Suprapubic skin (tissue), 4 donors: Measurements from ENCODE around the gene HOXA6. TPM values are rescaled to one million over a fixed set of nuclear protein-coding genes. Genes with fewer than 3 reads are reported as not detected.

ENCODE experiments used
- DNase-seq, 2 donors: peaks; one replicate each; pipeline ENCODE4 v3.0.0-alpha.2; 2019; ENCODE audit warnings: low spot score in 2 of 2
- H3K27ac ChIP-seq: fragments of 200-600 bp; sonication (generic); one replicate; pipeline ENCODE4 v1.5.1; 2019
- H3K27me3 ChIP-seq: fragments of 200-600 bp; sonication (generic); one replicate; pipeline ENCODE4 v1.5.1; 2019
- H3K36me3 ChIP-seq: fragments of 200-600 bp; sonication (generic); one replicate; pipeline ENCODE4 v1.5.1; 2019
- H3K4me1 ChIP-seq: fragments of 200-600 bp; sonication (generic); one replicate; pipeline ENCODE4 v1.5.1; 2019
- H3K4me3 ChIP-seq: fragments of 200-600 bp; sonication (generic); one replicate; pipeline ENCODE4 v1.5.1; 2019; ENCODE audit warnings: mild to moderate bottlenecking
- H3K9me3 ChIP-seq: fragments of 200-600 bp; sonication (generic); one replicate; pipeline ENCODE4 v1.5.1; 2019
- EP300 ChIP-seq: sonication (generic); formaldehyde crosslinking; IDR thresholded peaks from one replicate; pipeline ENCODE4 v1.6.1; 2017; ENCODE audit warnings: antibody characterized with exemption
- POLR2A ChIP-seq, 2 donors: fragments of 450-650 bp; IDR thresholded peaks; one replicate each; pipeline ENCODE4 v1.6.1; 2017; ENCODE audit warnings: antibody characterized with exemption in 2 of 2, mild to moderate bottlenecking in 2 of 2, moderate library complexity in 2 of 2
- POLR2AphosphoS5 ChIP-seq, 3 donors: sonication (generic); formaldehyde crosslinking; IDR thresholded peaks; one replicate each; pipeline ENCODE4 v1.6.1; 2017; ENCODE audit warnings: antibody characterized with exemption in 3 of 3
- WGBS: methylation state at CpG from one replicate; pipeline ENCODE4 v1.1.5; 2018; 5-methylcytosine and 5-hydroxymethylcytosine counted together
- total RNA-seq, 4 donors: library from RNA; depleted of rRNA; stranded (reverse); fragments of >200 nt; gene quantifications; one replicate each; pipeline ENCODE4 v1.1.0, GENCODE V29; 2016
- TF ChIP-seq, protein P1 (sequence below), 2 donors: fragments of 200-600 bp in 1 of 2; fragments of 450-650 bp in 1 of 2; sonication (generic) in 1 of 2; IDR thresholded peaks; one replicate each; pipeline ENCODE4 v1.5.1; 2016 to 2019; ENCODE audit warnings: antibody characterized with exemption in 2 of 2, mild to moderate bottlenecking in 1 of 2, moderate library complexity in 1 of 2

HOXA6 gene
- total RNA-seq, 4 donors from 2014 or later: 4.0 to 9.3 (median 6.4) TPM

DNA sequence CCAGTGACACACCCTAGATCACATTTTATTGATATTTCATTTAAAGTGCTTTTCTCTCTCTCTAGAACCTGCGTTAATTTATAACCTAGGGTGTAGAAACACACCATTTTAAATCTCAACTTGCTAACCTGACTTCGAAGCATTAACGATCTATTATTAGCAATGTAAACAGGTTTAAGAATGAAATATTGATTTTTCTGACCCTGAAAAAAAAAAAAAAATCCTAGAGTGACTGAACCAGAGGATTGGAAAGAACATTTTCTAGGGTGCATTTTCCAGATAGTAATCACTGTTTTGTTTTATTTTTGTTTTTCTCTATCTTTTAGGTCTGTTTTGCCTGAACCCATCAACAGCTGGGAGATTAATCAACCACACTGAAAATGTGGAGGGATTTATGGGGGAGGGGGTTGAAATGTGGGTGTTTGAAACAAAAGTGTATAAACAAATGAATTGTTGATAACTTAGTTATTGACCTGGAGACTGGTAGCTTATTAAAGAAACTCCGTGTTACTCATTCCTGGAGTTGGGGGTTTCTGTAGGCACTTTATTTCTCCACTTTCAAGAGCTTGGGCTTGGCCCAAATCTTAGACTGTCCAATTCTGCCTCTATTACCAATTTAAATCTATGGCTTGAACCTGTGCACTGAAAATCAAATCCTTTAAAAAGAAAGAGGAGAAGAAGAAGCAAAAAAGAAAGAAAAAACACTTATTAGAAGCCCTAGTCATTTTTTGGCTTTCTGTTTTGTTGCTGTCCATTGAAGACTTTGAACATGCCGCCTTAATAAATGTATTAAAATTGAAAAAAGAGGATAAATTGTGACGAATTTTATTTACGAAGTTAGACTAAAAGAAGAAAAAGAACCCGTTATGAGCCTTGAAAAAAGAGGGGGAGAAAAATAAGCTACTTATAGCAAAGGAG, 47.9 kb downstream of the HOXA6 start:
- no peaks in the 10 kb centered on the region for H3K36me3 ChIP-seq
- H3K4me1 ChIP-seq: peaks cover 57% of the 10 kb centered on the region
- H3K4me3 ChIP-seq: peak overlapping the region; percentile 64
- H3K27ac ChIP-seq: no peak overlapping the region
- TF ChIP-seq, protein P1, sequence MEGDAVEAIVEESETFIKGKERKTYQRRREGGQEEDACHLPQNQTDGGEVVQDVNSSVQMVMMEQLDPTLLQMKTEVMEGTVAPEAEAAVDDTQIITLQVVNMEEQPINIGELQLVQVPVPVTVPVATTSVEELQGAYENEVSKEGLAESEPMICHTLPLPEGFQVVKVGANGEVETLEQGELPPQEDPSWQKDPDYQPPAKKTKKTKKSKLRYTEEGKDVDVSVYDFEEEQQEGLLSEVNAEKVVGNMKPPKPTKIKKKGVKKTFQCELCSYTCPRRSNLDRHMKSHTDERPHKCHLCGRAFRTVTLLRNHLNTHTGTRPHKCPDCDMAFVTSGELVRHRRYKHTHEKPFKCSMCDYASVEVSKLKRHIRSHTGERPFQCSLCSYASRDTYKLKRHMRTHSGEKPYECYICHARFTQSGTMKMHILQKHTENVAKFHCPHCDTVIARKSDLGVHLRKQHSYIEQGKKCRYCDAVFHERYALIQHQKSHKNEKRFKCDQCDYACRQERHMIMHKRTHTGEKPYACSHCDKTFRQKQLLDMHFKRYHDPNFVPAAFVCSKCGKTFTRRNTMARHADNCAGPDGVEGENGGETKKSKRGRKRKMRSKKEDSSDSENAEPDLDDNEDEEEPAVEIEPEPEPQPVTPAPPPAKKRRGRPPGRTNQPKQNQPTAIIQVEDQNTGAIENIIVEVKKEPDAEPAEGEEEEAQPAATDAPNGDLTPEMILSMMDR (IDR thresholded peaks at IDR 0.05): no peak
- no peak for TF ChIP-seq POLR2A (IDR thresholded peaks at IDR 0.05)
- no peak for TF ChIP-seq POLR2AphosphoS5 (IDR thresholded peaks at IDR 0.05)
- DNase-seq: no peak
- H3K9me3 ChIP-seq: no peaks in the 10 kb centered on the region
- no peaks in the 10 kb centered on the region for H3K27me3 ChIP-seq
- 78% methylated on average over 8 of the region's 8 CpGs for WGBS

DNA sequence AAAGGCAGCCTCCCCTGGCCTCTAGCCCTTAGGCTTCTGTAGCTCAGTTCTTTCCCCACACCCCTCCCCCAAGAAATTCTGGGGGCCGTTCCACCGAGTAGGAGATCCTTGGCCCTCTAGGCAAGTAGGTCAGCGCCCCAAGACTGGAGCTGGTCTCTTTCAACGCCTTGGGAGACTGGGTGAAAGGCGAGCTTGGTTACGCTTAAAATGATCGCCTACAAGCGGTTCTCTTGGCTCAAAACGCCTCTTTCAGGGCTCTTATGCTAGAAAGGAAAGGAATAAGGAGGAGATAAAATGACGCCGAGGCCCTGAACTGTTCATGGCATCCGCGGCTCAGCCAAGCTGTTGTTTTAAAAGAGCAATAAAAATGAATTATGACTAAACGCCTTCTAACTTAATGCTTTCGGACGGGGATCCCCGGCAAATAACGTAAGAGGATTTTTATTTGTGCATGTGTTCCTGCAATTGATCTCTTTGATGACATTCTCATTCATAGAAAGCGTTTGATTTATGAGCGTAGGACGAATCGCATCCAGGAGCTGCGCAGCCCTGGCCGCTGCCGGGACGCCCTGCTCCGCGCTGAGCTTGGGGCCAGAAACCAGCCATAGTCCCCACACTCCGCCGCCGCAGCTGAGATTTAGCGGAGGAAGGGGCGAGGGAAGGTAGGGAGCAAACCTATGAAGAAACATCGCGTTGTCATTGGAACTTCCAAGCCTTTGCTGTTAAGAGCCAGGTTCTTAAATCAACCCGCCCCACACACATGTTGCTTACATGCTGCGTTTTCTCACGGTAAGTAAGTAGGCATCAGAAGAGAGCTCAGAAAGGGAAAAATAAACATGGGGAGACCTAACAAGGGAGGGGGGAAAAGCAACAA, 48.8 kb downstream of the HOXA6 start:
- H3K9me3 ChIP-seq: no peaks in the 10 kb centered on the region
- TF ChIP-seq, protein P1 (IDR thresholded peaks at IDR 0.05): no peak
- TF ChIP-seq EP300: no peak
- TF ChIP-seq POLR2A (IDR thresholded peaks at IDR 0.05): no peak
- no peak for TF ChIP-seq POLR2AphosphoS5 (IDR thresholded peaks at IDR 0.05)
- peak overlapping the region; percentile 83 for H3K27ac ChIP-seq
- peak overlapping the region; percentile 64 for H3K4me3 ChIP-seq
- 30% methylated on average over 38 of the region's 38 CpGs for WGBS
- peaks cover 59% of the 10 kb centered on the region for H3K4me1 ChIP-seq
- peak in 1 of 2 donors; percentile 68 for DNase-seq
- H3K36me3 ChIP-seq: no peaks in the 10 kb centered on the region
- H3K27me3 ChIP-seq: no peaks in the 10 kb centered on the region

DNA sequence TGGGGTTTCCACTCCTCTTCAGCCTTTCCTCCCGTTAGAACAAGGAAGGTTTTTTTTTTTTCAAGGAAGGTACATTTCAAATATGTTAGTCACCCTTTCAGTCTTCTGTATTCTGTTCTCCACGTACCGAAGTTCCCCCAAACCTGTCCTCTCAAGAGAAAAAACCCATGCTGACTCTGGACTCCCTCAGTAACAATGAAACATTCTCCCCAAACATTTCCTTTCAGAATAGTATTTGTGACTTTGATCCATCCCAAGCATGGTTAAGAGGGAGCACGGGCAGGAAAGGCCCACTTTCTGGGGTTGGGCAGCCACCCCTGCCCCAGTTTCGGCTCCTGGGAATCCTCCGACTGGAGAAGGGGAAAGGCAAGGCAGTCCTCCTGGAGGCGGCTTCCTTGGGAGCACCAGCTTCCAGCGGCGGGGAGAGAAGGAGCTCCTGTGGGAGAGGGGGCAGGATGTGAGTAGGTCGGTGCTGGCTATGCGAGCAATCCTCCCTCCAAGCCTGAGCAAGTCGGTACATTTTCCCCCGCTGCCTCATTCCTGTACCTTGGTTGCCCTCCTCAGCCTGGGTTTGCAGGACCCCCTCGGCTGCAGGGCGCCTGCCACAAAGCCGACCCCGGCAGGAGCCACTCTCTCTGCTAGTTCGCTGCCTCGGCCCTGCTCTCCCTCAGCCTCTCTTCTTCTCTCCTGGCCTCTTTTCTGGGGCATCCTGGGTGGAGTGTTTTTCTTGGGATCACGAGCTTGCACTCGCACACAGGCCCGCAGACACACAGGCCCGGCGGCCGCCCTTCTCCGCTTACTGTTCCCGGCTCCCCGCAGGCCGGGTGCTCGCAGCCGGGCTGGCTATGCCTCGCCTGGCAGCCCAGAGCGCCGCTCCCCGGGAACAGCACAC, 49.6 kb downstream of the HOXA6 start:
- Histone ChIP-seq H3K27ac (peak overlapping the region; percentile 83), H3K4me1 (peaks cover 50% of the 10 kb centered on the region), H3K9me3 (no peaks in the 10 kb centered on the region), H3K27me3 (no peaks in the 10 kb centered on the region), H3K4me3 (peak overlapping the region; percentile 64), H3K36me3 (no peaks in the 10 kb centered on the region)
- WGBS: 6% methylated on average over 31 of the region's 35 CpGs
- DNase-seq: peak in 1 of 2 donors; percentile 62
- TF ChIP-seq, protein P1 (IDR thresholded peaks at IDR 0.05): no peak

DNA sequence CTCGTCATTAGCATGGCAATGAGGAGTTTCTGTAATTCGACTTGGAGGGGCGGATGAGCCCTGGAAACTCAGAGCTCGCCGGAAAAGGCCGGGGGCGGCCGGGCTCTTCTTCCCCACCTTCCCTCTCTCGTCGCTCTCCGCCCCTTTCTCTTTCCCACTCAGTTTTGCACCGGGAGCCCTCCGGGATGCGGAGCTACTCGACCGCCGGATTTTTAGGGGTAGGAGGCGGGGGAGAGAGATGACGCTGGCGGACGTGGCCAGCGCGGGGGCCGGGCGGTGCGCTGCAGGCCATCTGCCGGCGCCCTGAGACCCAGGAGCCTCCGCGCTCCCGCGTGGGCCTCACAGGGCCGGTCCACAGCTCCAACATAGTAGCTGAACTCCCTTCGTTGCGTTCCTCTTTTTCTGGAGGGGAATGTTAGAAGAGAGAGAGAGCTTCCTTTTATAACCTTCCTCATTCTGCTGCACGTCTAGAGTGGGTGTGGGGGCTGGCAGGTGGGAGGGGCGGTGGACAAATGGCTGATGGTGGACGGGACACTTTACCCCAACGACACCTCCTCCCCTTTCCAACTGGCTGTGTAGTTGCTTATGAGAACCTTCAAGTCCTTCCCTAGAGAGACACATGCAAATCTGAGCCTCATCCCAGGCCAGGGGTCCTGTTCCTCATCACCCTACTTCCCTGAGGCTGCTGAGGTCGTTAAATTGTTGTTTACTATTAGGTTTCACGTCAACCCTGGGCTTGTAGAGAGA, 50.6 kb downstream of the HOXA6 start:
- H3K4me1 ChIP-seq: peaks cover 40% of the 10 kb centered on the region
- H3K9me3 ChIP-seq: no peaks in the 10 kb centered on the region
- WGBS: under 1% methylated on average over 27 of the region's 41 CpGs

More for the DNA sequence above, 50.6 kb downstream of the HOXA6 start:
- Histone ChIP-seq H3K27me3 (no peaks in the 10 kb centered on the region), H3K36me3 (no peaks in the 10 kb centered on the region), H3K4me3 (peak overlapping the region; percentile 64), H3K27ac (peak overlapping the region; percentile 76)
- no peak for TF ChIP-seq POLR2A (IDR thresholded peaks at IDR 0.05)
- TF ChIP-seq, protein P1 (IDR thresholded peaks at IDR 0.05): no peak
- no peak for TF ChIP-seq EP300
- TF ChIP-seq POLR2AphosphoS5 (IDR thresholded peaks at IDR 0.05): no peak
- DNase-seq: peak in 1 of 2 donors; percentile 68
